ENCODE measurements around the gene TSFM. TPM values are rescaled to one million over a fixed set of nuclear protein-coding genes. Genes with fewer than 3 reads are reported as not detected.
"Not testable (repeated sequence)": the region's sequence is repeated elsewhere in the genome, so short reads cannot be mapped to it uniquely, and the experiment has no call there.

The TSFM gene
- total and polyA plus RNA-seq, 2 of the 4 experiments (the other 2 are of a cell fraction) = 11.5 to 14.0 TPM

- POLR2A ChIA-PET (ENCODE audit: unreplicated experiment); H2BK120ac ChIP-seq (ENCODE audit: low read depth, low read length); H3K14ac ChIP-seq (replicated peaks; ENCODE audit: low read depth, low read length); DNase-seq; H2AFZ ChIP-seq (replicated peaks; ENCODE audit: low read length, poor library complexity); H2BK20ac ChIP-seq (ENCODE audit: low read depth, low read length); H4K5ac ChIP-seq (ENCODE audit: low read depth, low read length); H3K4me3 ChIP-seq (ENCODE audit: insufficient read depth, low read depth, low read length); H3K23ac ChIP-seq (ENCODE audit: low read depth, low read length); H3K4me2 ChIP-seq (ENCODE audit: low read depth, low read length); BruUV-seq (replicated peaks); H2BK15ac ChIP-seq (ENCODE audit: low read depth, low read length); H2AK5ac ChIP-seq (ENCODE audit: low read depth, low read length); ATAC-seq (ENCODE audit: low read depth); H2AK9ac ChIP-seq (replicated peaks; ENCODE audit: low read depth, low read length, poor library complexity); in situ Hi-C loops (cut with MboI; ENCODE audit: low sequenced_read_pairs); H4K8ac ChIP-seq (ENCODE audit: low read depth in 2 of 2, low read length in 2 of 2); H3K56ac ChIP-seq (ENCODE audit: extremely low read depth, insufficient read depth, low read length); intact Hi-C loops (cut with micrococcal nuclease); H3K9ac ChIP-seq (ENCODE audit: low read depth, low read length); H3K27ac ChIP-seq (ENCODE audit: insufficient read depth, low read length); dilution Hi-C loops (cut with HindIII; ENCODE audit: low sequenced_read_pairs, unreplicated experiment); H3K9me3 ChIP-seq (ENCODE audit: control insufficient read depth, insufficient read depth, low read length); H2BK5ac ChIP-seq (ENCODE audit: low read depth, low read length, poor library complexity, severe bottlenecking); H3K27me3 ChIP-seq (ENCODE audit: control insufficient read depth, insufficient read depth, low read length); H3K4me1 ChIP-seq (ENCODE audit: control insufficient read depth, insufficient read depth, low read length); H3K4ac ChIP-seq (ENCODE audit: low read depth, low read length); H4K91ac ChIP-seq (ENCODE audit: insufficient read depth, low read depth, low read length); H3K18ac ChIP-seq (ENCODE audit: low read depth, low read length): not testable (repeated sequence)
- CTCF ChIA-PET = interaction anchor here (1.6 kb wide), 1 partner anchor 15 kb away, joined by 5 read pairs; no protein-coding TSS in a partner anchor
- peaks cover 6 to 25% of the 10 kb centered on the region in 2 experiments; a peak in 3 of 4 replicates for H3K79me1 ChIP-seq (ENCODE audit: low read depth in 1 of 2, low read length in 2 of 2)
- 100% methylated on average over 1 of the region's 3 CpGs; no CpG with 5 or more reads in 1 of the 2 experiments for WGBS, 2 experiments (ENCODE audit: extremely low coverage in 2 of 2, insufficient read length in 1 of 2)
- H3K36me3 ChIP-seq (ENCODE audit: control insufficient read depth, insufficient read depth, low read length) = peaks cover 48% of the 10 kb centered on the region
- H4K20me1 ChIP-seq (ENCODE audit: insufficient read depth, low read length) = peaks cover 12% of the 10 kb centered on the region
- peaks cover 12% of the 10 kb centered on the region for H3K9me1 ChIP-seq (ENCODE audit: insufficient read depth, low read length)
Measured at GRCh38 chr12:57817990-57818331, 35.4 kb downstream of the TSFM start.

- peaks cover 12% of the 10 kb centered on the region for H3K9me1 ChIP-seq (ENCODE audit: insufficient read depth, low read length)
- H3K4me1 ChIP-seq (ENCODE audit: control insufficient read depth, insufficient read depth, low read length); H3K4ac ChIP-seq (ENCODE audit: low read depth, low read length); H3K23ac ChIP-seq (ENCODE audit: low read depth, low read length); H2BK120ac ChIP-seq (ENCODE audit: low read depth, low read length); ATAC-seq (ENCODE audit: low read depth); DNase-seq; H4K5ac ChIP-seq (ENCODE audit: low read depth, low read length); H2AK9ac ChIP-seq (replicated peaks; ENCODE audit: low read depth, low read length, poor library complexity); H4K8ac ChIP-seq (ENCODE audit: low read depth in 2 of 2, low read length in 2 of 2); BruUV-seq (replicated peaks); intact Hi-C loops (cut with micrococcal nuclease); H2BK5ac ChIP-seq (ENCODE audit: low read depth, low read length, poor library complexity, severe bottlenecking); H3K4me3 ChIP-seq (ENCODE audit: insufficient read depth, low read depth, low read length); H2BK20ac ChIP-seq (ENCODE audit: low read depth, low read length); H4K91ac ChIP-seq (ENCODE audit: insufficient read depth, low read depth, low read length); dilution Hi-C loops (cut with HindIII; ENCODE audit: low sequenced_read_pairs, unreplicated experiment); H2AK5ac ChIP-seq (ENCODE audit: low read depth, low read length); H3K18ac ChIP-seq (ENCODE audit: low read depth, low read length); H2AFZ ChIP-seq (replicated peaks; ENCODE audit: low read length, poor library complexity); POLR2A ChIA-PET (ENCODE audit: unreplicated experiment); H2BK15ac ChIP-seq (ENCODE audit: low read depth, low read length); H3K14ac ChIP-seq (replicated peaks; ENCODE audit: low read depth, low read length); H3K27me3 ChIP-seq (ENCODE audit: control insufficient read depth, insufficient read depth, low read length); in situ Hi-C loops (cut with MboI; ENCODE audit: low sequenced_read_pairs); CTCF ChIA-PET; H3K56ac ChIP-seq (ENCODE audit: extremely low read depth, insufficient read depth, low read length); H3K9ac ChIP-seq (ENCODE audit: low read depth, low read length); H3K9me3 ChIP-seq (ENCODE audit: control insufficient read depth, insufficient read depth, low read length); H3K4me2 ChIP-seq (ENCODE audit: low read depth, low read length); H3K27ac ChIP-seq (ENCODE audit: insufficient read depth, low read length): not testable (repeated sequence)
- peaks cover 19 to 46% of the 10 kb centered on the region in 2 experiments for H3K79me1 ChIP-seq (ENCODE audit: low read depth in 1 of 2, low read length in 2 of 2)
- H4K20me1 ChIP-seq (ENCODE audit: insufficient read depth, low read length) = peaks cover 30% of the 10 kb centered on the region
- WGBS, 2 experiments (ENCODE audit: extremely low coverage in 2 of 2, insufficient read length in 1 of 2) = no CpG with 5 or more reads among the region's 8 CpGs
- peaks cover 69% of the 10 kb centered on the region for H3K36me3 ChIP-seq (ENCODE audit: control insufficient read depth, insufficient read depth, low read length)
Measured at GRCh38 chr12:57820119-57820518, 37.5 kb downstream of the TSFM start.
